H1 (cell line): ENCODE measurements around the gene DCP1A. TPM values are rescaled to one million over a fixed set of nuclear protein-coding genes. Genes with fewer than 3 reads are reported as not detected.

Experiments
- CTCF ChIA-PET: fragments of 300-600 bp; sonication (Branson Sonifier 250); formaldehyde crosslinking; loops from one replicate; lab custom pipeline; 2021; ENCODE audit not compliant: partially characterized antibody; lab: Charles Lee
- POLR2A ChIA-PET: fragments of 300-600 bp; sonication (Branson Sonifier 250); formaldehyde crosslinking; loops from one replicate; lab custom pipeline; 2021; ENCODE audit warnings: inconsistent platforms; ENCODE audit not compliant: partially characterized antibody; lab: Charles Lee
- DNase-seq, 2 experiments: peaks; one replicate each; pipeline versions ENCODE4 v3.0.0 to v3.0.0-alpha.2; 2010 to 2022; ENCODE audit warnings: low spot score in 2 of 2, low read depth in 1 of 2, mixed read lengths in 1 of 2
- FAIRE-seq: peaks from 2 replicates; lab custom pipeline; 2011; peaks lifted over from hg19 to GRCh38; lab: Jason Lieb, UNC
- H2AFZ ChIP-seq: 2 replicates; pipeline ENCODE4 v1.8.1; 2012; ENCODE audit warnings: low read length, inconsistent platforms
- H2AK5ac ChIP-seq: 2 replicates; pipeline ENCODE4 v1.6.1; 2013; ENCODE audit warnings: low read depth, low read length
- H2BK120ac ChIP-seq: replicated peaks from 2 replicates; pipeline ENCODE3; 2013; ENCODE audit warnings: low read depth, low read length, inconsistent platforms
- H2BK12ac ChIP-seq: 2 replicates; pipeline ENCODE4 v1.6.1; 2013; ENCODE audit warnings: low read depth, low read length
- H2BK15ac ChIP-seq: 2 replicates; pipeline ENCODE4 v1.6.1; 2013; ENCODE audit warnings: low read length
- H2BK20ac ChIP-seq: 2 replicates; pipeline ENCODE4 v1.6.1; 2013; ENCODE audit warnings: low read length
- H2BK5ac ChIP-seq: 2 replicates; pipeline ENCODE4 v1.6.1; 2013; ENCODE audit warnings: low read depth, low read length
- H3K14ac ChIP-seq: 2 replicates; pipeline ENCODE4 v1.6.1; 2013; ENCODE audit warnings: inconsistent platforms; ENCODE audit not compliant: insufficient read length
- H3K18ac ChIP-seq: 2 replicates; pipeline ENCODE4 v1.6.1; 2013; ENCODE audit warnings: low read length; ENCODE audit errors: extremely low read depth
- H3K23ac ChIP-seq: 2 replicates; pipeline ENCODE4 v1.6.1; 2013; ENCODE audit warnings: inconsistent platforms; ENCODE audit not compliant: insufficient read length
- H3K23me2 ChIP-seq: 2 replicates; pipeline ENCODE4 v1.6.1; 2013; ENCODE audit warnings: low read depth, low read length
- H3K27ac ChIP-seq: 2 replicates; pipeline ENCODE4 v1.6.1; 2011; ENCODE audit warnings: low read depth, low read length, inconsistent platforms
- H3K27me3 ChIP-seq, 4 experiments: replicated peaks in 1 of 4; 1 replicate in 1 of 4; 2 replicates in 3 of 4; pipeline versions ENCODE4 v1.6.1 to v1.8.1; 2011 to 2013; ENCODE audit warnings: low read length in 3 of 4, mild to moderate bottlenecking in 3 of 4, inconsistent platforms in 2 of 4, mixed read lengths in 2 of 4, moderate library complexity in 1 of 4; ENCODE audit not compliant: control insufficient read depth in 3 of 4, insufficient read depth in 3 of 4; ENCODE audit errors: extremely low read depth in 1 of 4
- H3K36me3 ChIP-seq, 4 experiments: 2 replicates each; pipeline versions ENCODE4 v1.6.1 to v1.8.1; 2011 to 2013; ENCODE audit warnings: mild to moderate bottlenecking in 4 of 4, low read length in 3 of 4, moderate library complexity in 2 of 4, control low read depth in 1 of 4, inconsistent platforms in 1 of 4; ENCODE audit not compliant: insufficient read depth in 4 of 4, control insufficient read depth in 2 of 4
- H3K4ac ChIP-seq: replicated peaks from 2 replicates; pipeline ENCODE3; 2013; ENCODE audit warnings: low read length, low read depth, mixed read lengths, inconsistent platforms; ENCODE audit not compliant: insufficient read length
- H3K4me1 ChIP-seq, 4 experiments: replicated peaks in 1 of 4; 1 replicate in 1 of 4; 2 replicates in 3 of 4; pipeline versions ENCODE4 v1.6.1 to v1.8.1; 2011 to 2013; ENCODE audit warnings: low read length in 3 of 4, inconsistent platforms in 2 of 4, mixed read lengths in 1 of 4; ENCODE audit not compliant: insufficient read depth in 4 of 4, control insufficient read depth in 3 of 4
- H3K4me2 ChIP-seq, 2 experiments: 2 replicates each; pipeline versions ENCODE4 v1.6.1 to v1.8.1; 2011 to 2013; ENCODE audit warnings: low read depth in 2 of 2, low read length in 2 of 2, control low read depth in 1 of 2, inconsistent platforms in 1 of 2, mild to moderate bottlenecking in 1 of 2; ENCODE audit not compliant: insufficient read depth in 1 of 2
- H3K4me3 ChIP-seq, 4 experiments: fragments of 200-600, 300-600 bp in 1 of 4; sonication (generic), shearing (Covaris generic), sonication (Bioruptor Twin) in 1 of 4; 2 replicates each; pipeline versions ENCODE4 v1.5.1 to v1.8.1; 2011 to 2016; ENCODE audit warnings: low read length in 4 of 4, low read depth in 3 of 4, control low read depth in 2 of 4, inconsistent platforms in 2 of 4, mild to moderate bottlenecking in 2 of 4, mixed read lengths in 1 of 4, moderate library complexity in 1 of 4; ENCODE audit not compliant: insufficient read depth in 2 of 4; ENCODE audit errors: extremely low read depth in 1 of 4
- H3K56ac ChIP-seq: replicated peaks from 2 replicates; pipeline ENCODE3; 2013; ENCODE audit warnings: low read depth, mild to moderate bottlenecking, mixed read lengths, low read length, inconsistent platforms; ENCODE audit not compliant: insufficient read length
- H3K79me1 ChIP-seq: 2 replicates; pipeline ENCODE4 v1.6.1; 2013; ENCODE audit warnings: low read depth, low read length, control low read depth
- H3K79me2 ChIP-seq, 2 experiments: 2 replicates each; pipeline versions ENCODE4 v1.6.1 to v1.8.1; 2012 to 2013; ENCODE audit warnings: low read length in 2 of 2, mild to moderate bottlenecking in 2 of 2, inconsistent platforms in 1 of 2; ENCODE audit not compliant: insufficient read depth in 2 of 2, control insufficient read depth in 1 of 2
- H3K9ac ChIP-seq, 4 experiments: replicated peaks in 1 of 4; 1 replicate in 1 of 4; 2 replicates in 3 of 4; pipeline versions ENCODE4 v1.6.1 to v1.8.1; 2011 to 2013; ENCODE audit warnings: low read depth in 3 of 4, low read length in 3 of 4, control low read depth in 2 of 4, mild to moderate bottlenecking in 2 of 4, moderate library complexity in 2 of 4, inconsistent platforms in 1 of 4; ENCODE audit errors: extremely low read depth in 1 of 4
- H3K9me3 ChIP-seq, 2 experiments: 2 replicates each; pipeline versions ENCODE4 v1.6.1 to v1.8.1; 2012 to 2013; ENCODE audit warnings: mild to moderate bottlenecking in 2 of 2, moderate library complexity in 2 of 2, control low read depth in 1 of 2, inconsistent platforms in 1 of 2, low read depth in 1 of 2, low read length in 1 of 2, mixed read lengths in 1 of 2; ENCODE audit not compliant: insufficient read depth in 2 of 2
- H4K20me1 ChIP-seq, 2 experiments: replicated peaks in 1 of 2; 2 replicates each; pipeline versions ENCODE3 to v1.8.1; 2011 to 2013; ENCODE audit warnings: inconsistent platforms in 2 of 2, low read length in 2 of 2, mild to moderate bottlenecking in 1 of 2; ENCODE audit not compliant: insufficient read depth in 2 of 2, control insufficient read depth in 1 of 2
- H4K5ac ChIP-seq: 2 replicates; pipeline ENCODE4 v1.6.1; 2013; ENCODE audit warnings: low read length, low read depth, mixed read lengths, inconsistent platforms; ENCODE audit not compliant: insufficient read length
- H4K8ac ChIP-seq: 2 replicates; pipeline ENCODE4 v1.8.0; 2013; ENCODE audit warnings: mild to moderate bottlenecking, moderate library complexity, low read length, inconsistent platforms; ENCODE audit not compliant: insufficient read depth; ENCODE audit errors: extremely low read depth
- H4K91ac ChIP-seq: replicated peaks from 2 replicates; pipeline ENCODE3; 2013; ENCODE audit warnings: low read length, mixed read lengths, inconsistent platforms; ENCODE audit not compliant: insufficient read length
- KDM4A ChIP-seq: IDR thresholded peaks from one replicate; pipeline ENCODE4 v1.7.1; 2012; ENCODE audit warnings: low read depth, mild to moderate bottlenecking, moderate library complexity, low read length, inconsistent platforms; ENCODE audit not compliant: severe bottlenecking
- MAFK ChIP-seq: IDR thresholded peaks from 2 replicates; pipeline ENCODE4 v1.6.1; 2012; ENCODE audit warnings: low read depth, mild to moderate bottlenecking, improper control_type of control experiment, low read length
- SP4 ChIP-seq: IDR thresholded peaks from 2 replicates; pipeline ENCODE4 v1.6.1; 2012; ENCODE audit warnings: low read length, inconsistent platforms
- WGBS, 2 experiments: shearing (Covaris generic) in 1 of 2; methylation state at CpG; one replicate each; pipeline versions ENCODE4 v1.1.6 to v1.1.7; 2013 to 2015; ENCODE audit warnings: low lambda C conversion rate in 2 of 2, mixed read lengths in 2 of 2, inconsistent platforms in 1 of 2, low coverage in 1 of 2, missing lambda C conversion rate in 1 of 2; ENCODE audit not compliant: insufficient replicate concordance in 2 of 2, insufficient coverage in 1 of 2, insufficient read length in 1 of 2; ENCODE audit errors: extremely low coverage in 1 of 2, missing lambda C conversion rate in 1 of 2; 5-methylcytosine and 5-hydroxymethylcytosine counted together
- polyA plus RNA-seq, 7 experiments: library from polyadenylated mRNA; depleted of rRNA in 3 of 7; stranded (reverse) in 5 of 7; unstranded in 2 of 7; fragments of >200 nt in 5 of 7; fragments of 200-250 nt in 2 of 7; gene quantifications; 1 replicate in 5 of 7; 2 replicates in 1 of 7; 4 replicates in 1 of 7; pipeline versions ENCODE4 v1.2.1 to v1.2.3, GENCODE V29; 2011 to 2013; ENCODE audit warnings: missing spikeins in 2 of 7, mixed read lengths in 2 of 7
- total RNA-seq: library from RNA; stranded (reverse); fragmentation: NEBNext Ultra II Directional; extraction: Animal tissue kit (Norgen Biotek cat#: 25700); gene quantifications from 2 replicates; pipeline ENCODE4 v1.2.1, GENCODE V29; 2021

Gene DCP1A
- total and polyA plus RNA-seq, 2 of the 8 experiments (the other 6 are each of a cell fraction or from before 2014, with no cell fraction given): 13.2 to 15.9 TPM

- Histone ChIP-seq H4K20me1 (no peaks in the 10 kb centered on the region), H2AK5ac (no peak overlapping the region), H3K4ac (no peak overlapping the region), H3K23me2 (no peaks in the 10 kb centered on the region), H4K5ac (no peak overlapping the region), H2BK12ac (no peak overlapping the region), H2BK15ac (no peak overlapping the region), H2BK120ac (no peak overlapping the region), H4K8ac (no peak overlapping the region), H4K91ac (no peak overlapping the region), H3K4me2 (no peak overlapping the region), H3K27me3 (no peaks in the 10 kb centered on the region), H3K4me1 (no peaks in the 10 kb centered on the region), H2BK20ac (no peak overlapping the region), H3K27ac (no peak overlapping the region), H3K4me3 (no peak overlapping the region), H2AFZ (0 out of 2 replicates have a peak overlapping the region, but pooled peaks have one; percentile 13), H3K9me3 (no peaks in the 10 kb centered on the region), H3K14ac (no peak overlapping the region), H3K56ac (no peak overlapping the region), H3K36me3 (no peaks in the 10 kb centered on the region), H3K79me1 (no peaks in the 10 kb centered on the region), H3K79me2 (no peaks in the 10 kb centered on the region), H3K18ac (no peak overlapping the region), H3K9ac (no peak overlapping the region), H3K23ac (no peak overlapping the region), H2BK5ac (no peak overlapping the region)
- no peak for DNase-seq
- FAIRE-seq: no peak
- CTCF ChIA-PET: no interaction called here
- TF ChIP-seq KDM4A (no peak), SP4 (no peak), MAFK (no peak)
- WGBS, 2 experiments: 81% methylated on average over 2 of the region's 2 CpGs; no CpG with 5 or more reads in 1 of the 2 experiments
- POLR2A ChIA-PET: interaction anchor here (2.9 kb wide), 1 partner anchor 7 kb away, joined by 10 read pairs; the partner anchor contains the start of gene DCP1A
Measured at GRCh38 chr3:53354945-53355498, 7.7 kb upstream of the DCP1A start.
